Uterus (tissue), 4 donors: Measurements from ENCODE around the gene CCR3. TPM values are rescaled to one million over a fixed set of nuclear protein-coding genes. Genes with fewer than 3 reads are reported as not detected.

Source experiments
- DNase-seq, 2 donors: peaks; one replicate each; pipeline ENCODE4 v3.0.0-alpha.2; 2019 to 2020
- H3K27ac ChIP-seq, 2 donors: fragments of 200-600 bp; sonication (generic); 1 replicate in 1 of 2; 2 replicates in 1 of 2; pipeline ENCODE4 v1.5.1; 2016 to 2018
- H3K27me3 ChIP-seq, 2 donors: fragments of 200-600 bp; sonication (generic); one replicate each; pipeline ENCODE4 v1.5.1; 2018 to 2019; ENCODE audit warnings: control low read depth in 1 of 2
- H3K36me3 ChIP-seq, 2 donors: fragments of 200-600 bp; sonication (generic); one replicate each; pipeline ENCODE4 v1.5.1; 2019; ENCODE audit warnings: control low read depth in 1 of 2
- H3K4me1 ChIP-seq, 2 donors: fragments of 200-600 bp; sonication (generic); one replicate each; pipeline ENCODE4 v1.5.1; 2018 to 2019; ENCODE audit warnings: control low read depth in 1 of 2
- H3K4me3 ChIP-seq, 2 donors: fragments of 200-600 bp; sonication (generic); 1 replicate in 1 of 2; 2 replicates in 1 of 2; pipeline ENCODE4 v1.5.1; 2018 to 2019; ENCODE audit warnings: mild to moderate bottlenecking in 1 of 2
- H3K9me3 ChIP-seq, 2 donors: fragments of 200-600 bp; sonication (generic); one replicate each; pipeline ENCODE4 v1.5.1; 2019; ENCODE audit warnings: control low read depth in 1 of 2
- POLR2A ChIP-seq, 2 donors: fragments of 450-650 bp; IDR thresholded peaks; one replicate each; pipeline ENCODE4 v1.6.1; 2016; ENCODE audit warnings: antibody characterized with exemption in 2 of 2, mild to moderate bottlenecking in 1 of 2, moderate library complexity in 1 of 2
- intact Hi-C: fragments of 100-400 bp; cut with DNase I; formaldehyde crosslinking; loops from one replicate; pipeline ENCODE4 v1.15.1; 2023; ENCODE audit warnings: low total_unique reads
- total RNA-seq, 4 donors: library from RNA; depleted of rRNA in 3 of 4; stranded (reverse); fragments of >200 nt in 3 of 4; gene quantifications; one replicate each; pipeline versions ENCODE4 v1.1.0 to v1.2.4, GENCODE V29; 2014 to 2023
- TF ChIP-seq, protein P1 (sequence below), 4 experiments: fragments of 200-600 bp in 2 of 4; fragments of 450-650 bp in 2 of 4; sonication (generic) in 2 of 4; IDR thresholded peaks; one replicate each; pipeline ENCODE4 v1.5.1; 2016 to 2019; ENCODE audit warnings: antibody characterized with exemption in 4 of 4, mild to moderate bottlenecking in 2 of 4, moderate library complexity in 1 of 4
- donor health status: DM: yes; HTN: yes; CAD: no.

CCR3 gene
- total RNA-seq, 4 donors from 2014 or later: not detected

DNA sequence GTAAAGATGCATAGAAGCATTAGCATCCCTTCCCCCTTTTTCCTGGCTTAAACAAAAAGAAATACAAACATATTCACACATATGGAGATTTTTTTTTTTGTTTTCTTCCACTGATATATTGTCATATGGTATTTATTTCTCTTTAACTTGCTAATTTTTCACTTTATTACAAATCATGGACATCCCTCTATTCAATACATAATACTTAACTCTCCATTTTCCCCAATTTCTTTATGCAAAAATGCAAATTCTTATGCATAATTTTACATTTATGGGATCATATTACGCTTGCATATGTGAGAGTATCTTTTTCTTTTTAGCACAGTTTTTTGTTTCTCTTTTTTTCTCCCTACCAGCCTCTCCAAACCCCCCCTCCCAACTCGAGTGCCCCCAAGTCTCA, 48.8 kb downstream of the CCR3 start:
- TF ChIP-seq, protein P1, sequence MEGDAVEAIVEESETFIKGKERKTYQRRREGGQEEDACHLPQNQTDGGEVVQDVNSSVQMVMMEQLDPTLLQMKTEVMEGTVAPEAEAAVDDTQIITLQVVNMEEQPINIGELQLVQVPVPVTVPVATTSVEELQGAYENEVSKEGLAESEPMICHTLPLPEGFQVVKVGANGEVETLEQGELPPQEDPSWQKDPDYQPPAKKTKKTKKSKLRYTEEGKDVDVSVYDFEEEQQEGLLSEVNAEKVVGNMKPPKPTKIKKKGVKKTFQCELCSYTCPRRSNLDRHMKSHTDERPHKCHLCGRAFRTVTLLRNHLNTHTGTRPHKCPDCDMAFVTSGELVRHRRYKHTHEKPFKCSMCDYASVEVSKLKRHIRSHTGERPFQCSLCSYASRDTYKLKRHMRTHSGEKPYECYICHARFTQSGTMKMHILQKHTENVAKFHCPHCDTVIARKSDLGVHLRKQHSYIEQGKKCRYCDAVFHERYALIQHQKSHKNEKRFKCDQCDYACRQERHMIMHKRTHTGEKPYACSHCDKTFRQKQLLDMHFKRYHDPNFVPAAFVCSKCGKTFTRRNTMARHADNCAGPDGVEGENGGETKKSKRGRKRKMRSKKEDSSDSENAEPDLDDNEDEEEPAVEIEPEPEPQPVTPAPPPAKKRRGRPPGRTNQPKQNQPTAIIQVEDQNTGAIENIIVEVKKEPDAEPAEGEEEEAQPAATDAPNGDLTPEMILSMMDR (IDR thresholded peaks at IDR 0.05): no peak
- no peak for TF ChIP-seq POLR2A (IDR thresholded peaks at IDR 0.05)
- Histone ChIP-seq H3K4me1 (no peaks in the 10 kb centered on the region), H3K27me3 (no peaks in the 10 kb centered on the region), H3K4me3 (no peak overlapping the region), H3K9me3 (no peaks in the 10 kb centered on the region), H3K36me3 (no peaks in the 10 kb centered on the region), H3K27ac (no peak overlapping the region)
- DNase-seq: no peak
- intact Hi-C loops: no loop called here

GRCh38 chr3:46293035-46293724, 50.9 kb downstream of the CCR3 start:
- Histone ChIP-seq H3K27me3 (no peaks in the 10 kb centered on the region), H3K4me3 (no peak overlapping the region), H3K9me3 (no peaks in the 10 kb centered on the region), H3K4me1 (no peaks in the 10 kb centered on the region), H3K27ac (no peak overlapping the region), H3K36me3 (no peaks in the 10 kb centered on the region)
- TF ChIP-seq, protein P1 (IDR thresholded peaks at IDR 0.05): no peak
- no peak for TF ChIP-seq POLR2A (IDR thresholded peaks at IDR 0.05)
- no peak for DNase-seq
- intact Hi-C loops: no loop called here

GRCh38 chr3:46293991-46294833, 52.0 kb downstream of the CCR3 start:
- Histone ChIP-seq H3K4me3 (no peak overlapping the region), H3K4me1 (no peaks in the 10 kb centered on the region), H3K9me3 (no peaks in the 10 kb centered on the region), H3K27me3 (no peaks in the 10 kb centered on the region), H3K36me3 (no peaks in the 10 kb centered on the region), H3K27ac (no peak overlapping the region)
- intact Hi-C loops: no loop called here
- TF ChIP-seq, protein P1 (IDR thresholded peaks at IDR 0.05): no peak
- TF ChIP-seq POLR2A (IDR thresholded peaks at IDR 0.05): no peak
- DNase-seq: no peak

DNA sequence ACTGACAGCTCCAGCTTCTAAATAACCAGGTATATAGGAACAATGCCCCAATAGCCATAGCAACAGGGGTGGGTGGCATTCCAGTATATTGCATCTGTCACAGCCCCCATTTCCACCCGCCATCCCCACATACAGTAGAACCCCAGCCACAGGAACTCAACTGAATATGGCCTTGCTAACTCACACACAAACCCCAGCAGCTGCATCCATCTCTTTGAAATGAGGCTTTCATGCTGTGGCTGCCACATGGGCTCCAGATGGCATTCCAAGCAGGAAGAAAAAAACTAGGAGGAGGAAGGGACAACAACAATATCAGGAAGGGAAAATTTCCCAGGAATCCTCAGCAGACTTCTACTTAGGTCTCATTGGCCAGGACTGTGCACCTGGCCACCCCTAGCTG, 54.6 kb downstream of the CCR3 start:
- no peak for TF ChIP-seq POLR2A (IDR thresholded peaks at IDR 0.05)
- TF ChIP-seq, protein P1 (IDR thresholded peaks at IDR 0.05): no peak
- no peak for DNase-seq
- H3K27me3 ChIP-seq: no peaks in the 10 kb centered on the region
- H3K27ac ChIP-seq: no peak overlapping the region
- no peak overlapping the region for H3K4me3 ChIP-seq
- no peaks in the 10 kb centered on the region for H3K9me3 ChIP-seq
- H3K4me1 ChIP-seq: no peaks in the 10 kb centered on the region
- intact Hi-C loops: no loop called here
- no peaks in the 10 kb centered on the region for H3K36me3 ChIP-seq
